C1 segment of cervical spinal cord (tissue), 14 donors: ENCODE measurements around the gene LRRC8E.

Experiments used
- DNase-seq, 14 donors: peaks; one replicate each; lab custom pipeline; 2025; lab: John Stamatoyannopoulos, UW

LRRC8E gene

DNA sequence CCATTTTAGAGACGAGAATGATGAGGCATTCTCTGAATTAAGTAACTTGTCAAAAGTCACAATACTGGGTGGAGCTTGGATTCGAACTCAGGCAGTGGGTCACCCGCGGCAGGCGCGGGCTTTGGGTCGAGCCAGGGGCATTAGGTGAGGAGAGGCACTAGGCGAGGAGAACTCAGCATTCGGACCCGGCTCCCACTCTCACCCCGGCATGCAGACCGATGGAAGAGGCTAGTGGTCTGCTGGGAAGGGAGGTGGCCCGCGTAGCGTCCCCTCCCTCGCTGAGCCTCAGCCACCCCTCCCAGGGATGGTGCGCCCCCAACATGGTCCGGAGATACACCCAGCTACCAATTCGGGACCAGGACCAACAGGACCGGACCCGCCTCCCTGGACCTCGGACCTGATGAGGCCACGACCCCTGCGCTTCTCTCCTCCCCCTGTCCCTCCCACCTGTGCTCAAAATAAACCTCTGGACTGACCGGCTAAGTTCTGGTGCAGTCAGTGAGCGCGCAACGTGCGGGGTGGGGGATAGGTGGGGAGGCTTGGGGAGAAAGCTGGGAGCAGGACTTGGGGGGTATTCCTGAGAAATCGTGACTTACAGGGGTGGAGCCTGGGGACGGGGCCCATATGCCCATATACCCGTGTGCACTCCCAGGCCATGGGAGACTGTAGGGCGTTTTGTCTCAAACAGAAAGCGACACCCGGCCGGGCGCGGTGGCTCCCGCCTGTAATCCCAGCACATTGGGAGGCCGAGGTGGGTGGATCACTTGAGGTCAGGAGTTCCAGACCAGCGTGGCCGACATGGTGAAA, 30.5 kb downstream of the LRRC8E start:
- DNase-seq: peak in 1 of 14 donors; percentile 23

DNA sequence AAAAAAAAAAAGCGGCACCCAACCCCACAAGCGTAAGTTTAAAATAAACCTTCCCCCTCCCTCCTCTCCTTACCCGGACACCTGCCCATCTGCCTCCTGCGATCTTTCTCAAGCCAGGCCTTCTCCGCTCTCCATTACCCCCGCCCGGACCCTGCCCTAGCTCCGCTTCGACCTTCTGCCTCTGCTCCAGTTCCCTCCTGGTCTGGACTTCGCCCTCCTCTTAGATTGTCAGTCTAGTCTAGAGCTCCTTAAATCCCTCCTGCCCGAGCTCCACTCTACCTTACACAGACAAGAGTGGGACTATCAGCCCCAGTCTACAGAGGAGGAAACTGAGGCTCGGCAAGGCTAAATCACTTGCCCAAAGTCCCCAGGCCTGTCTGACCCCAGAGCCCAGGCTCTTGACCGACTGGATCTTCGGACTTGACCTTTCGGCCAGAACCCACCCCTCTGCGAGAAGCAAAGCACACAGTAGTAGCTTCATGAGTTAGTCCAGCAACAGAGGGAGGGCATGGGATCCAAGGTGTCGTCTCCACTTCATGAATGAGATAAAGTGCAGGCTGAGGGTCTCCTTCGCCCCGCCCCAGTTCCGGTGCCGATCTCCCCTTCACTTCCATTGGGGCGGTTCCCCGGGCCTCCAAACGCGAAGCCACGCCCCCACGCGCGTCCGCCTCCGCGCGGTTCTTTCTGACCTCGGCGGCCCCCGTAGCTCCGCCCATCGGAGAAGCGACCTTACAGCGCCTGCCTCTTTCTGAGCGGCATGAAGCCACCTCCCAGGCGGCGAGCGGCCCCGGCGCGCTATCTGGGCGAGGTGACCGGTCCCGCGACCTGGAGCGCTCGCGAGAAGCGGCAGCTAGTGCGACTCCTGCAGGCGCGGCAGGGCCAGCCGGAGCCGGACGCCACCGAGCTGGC, 31.6 kb downstream of the LRRC8E start, which contains the start of gene SNAPC2:
SNAPC2 (plus strand) TSS at position 729 of the 909 bp plus-strand sequence; CDS start at position 758, 29 bp downstream.
- peak; percentile 78 to 98 (median 95) for DNase-seq

DNA sequence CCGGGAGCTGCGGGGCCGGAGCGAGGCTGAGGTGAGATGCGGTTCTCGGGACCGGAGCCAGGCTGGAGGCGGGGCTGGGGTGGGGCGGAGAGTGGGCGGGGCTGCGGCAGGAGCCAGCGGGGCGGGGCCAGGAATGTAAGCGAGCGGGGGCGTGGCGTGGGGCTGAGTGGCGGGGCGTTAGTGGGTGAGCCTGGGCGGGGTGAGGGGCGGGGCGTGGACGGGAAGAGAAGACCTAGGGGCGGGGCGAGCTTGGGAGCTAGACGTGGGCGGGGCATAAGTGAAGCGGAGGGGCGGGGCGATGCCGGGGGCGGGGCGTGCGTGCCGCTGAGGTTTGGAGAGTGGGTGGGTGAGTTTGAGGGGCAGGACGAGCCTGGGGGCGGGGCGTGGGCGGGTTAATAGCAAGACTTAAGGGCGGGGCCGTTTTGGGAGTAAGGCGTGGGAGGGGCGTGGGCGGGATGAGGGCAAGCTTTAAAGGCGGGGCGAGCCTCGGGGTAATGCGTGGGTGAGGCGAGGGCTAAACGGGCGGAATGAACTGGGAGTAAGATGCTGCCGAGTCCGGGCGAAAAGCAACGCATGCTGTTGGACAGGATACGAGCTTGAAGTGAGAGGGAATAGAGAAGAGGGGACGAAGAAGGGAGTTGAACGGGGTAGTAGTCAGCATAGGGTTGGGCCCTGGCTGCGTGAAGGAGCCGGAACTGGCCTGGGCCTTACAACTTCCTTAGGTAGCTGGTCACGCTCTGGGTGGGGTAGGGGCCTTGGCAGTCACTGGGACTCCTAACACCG, 32.4 kb downstream of the LRRC8E start:
- peak; percentile 78 to 98 (median 96) for DNase-seq

DNA sequence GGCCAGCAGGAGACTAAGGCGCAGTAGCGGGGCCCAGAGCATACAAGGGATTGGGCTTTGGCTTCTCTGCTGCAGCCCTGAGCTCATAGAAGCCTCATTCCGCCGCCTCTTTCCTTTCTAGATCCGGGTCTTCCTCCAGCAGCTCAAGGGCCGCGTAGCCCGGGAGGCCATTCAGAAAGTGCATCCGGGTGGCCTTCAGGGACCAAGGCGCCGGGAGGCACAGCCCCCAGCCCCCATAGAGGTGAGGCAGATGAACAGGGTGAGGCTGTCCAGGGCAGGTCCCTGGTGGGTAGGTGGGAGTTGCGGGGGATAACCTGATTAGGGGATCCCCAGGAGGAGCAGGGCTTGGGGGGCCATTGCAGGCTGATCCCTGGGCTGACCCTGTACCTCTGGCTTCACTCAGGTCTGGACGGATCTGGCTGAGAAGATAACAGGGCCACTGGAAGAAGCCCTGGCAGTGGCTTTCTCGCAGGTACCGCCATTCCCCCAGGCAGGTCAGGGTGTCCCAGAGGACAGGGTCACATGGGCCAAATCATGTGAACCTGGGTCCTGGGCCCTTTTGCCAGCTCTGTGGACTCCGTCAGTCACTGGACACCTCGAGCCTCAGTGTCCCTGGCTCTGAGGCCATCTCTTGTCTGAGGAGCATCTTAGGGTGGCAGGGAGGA, 33.1 kb downstream of the LRRC8E start:
- DNase-seq: peak in 1 of 14 donors; percentile 52

DNA sequence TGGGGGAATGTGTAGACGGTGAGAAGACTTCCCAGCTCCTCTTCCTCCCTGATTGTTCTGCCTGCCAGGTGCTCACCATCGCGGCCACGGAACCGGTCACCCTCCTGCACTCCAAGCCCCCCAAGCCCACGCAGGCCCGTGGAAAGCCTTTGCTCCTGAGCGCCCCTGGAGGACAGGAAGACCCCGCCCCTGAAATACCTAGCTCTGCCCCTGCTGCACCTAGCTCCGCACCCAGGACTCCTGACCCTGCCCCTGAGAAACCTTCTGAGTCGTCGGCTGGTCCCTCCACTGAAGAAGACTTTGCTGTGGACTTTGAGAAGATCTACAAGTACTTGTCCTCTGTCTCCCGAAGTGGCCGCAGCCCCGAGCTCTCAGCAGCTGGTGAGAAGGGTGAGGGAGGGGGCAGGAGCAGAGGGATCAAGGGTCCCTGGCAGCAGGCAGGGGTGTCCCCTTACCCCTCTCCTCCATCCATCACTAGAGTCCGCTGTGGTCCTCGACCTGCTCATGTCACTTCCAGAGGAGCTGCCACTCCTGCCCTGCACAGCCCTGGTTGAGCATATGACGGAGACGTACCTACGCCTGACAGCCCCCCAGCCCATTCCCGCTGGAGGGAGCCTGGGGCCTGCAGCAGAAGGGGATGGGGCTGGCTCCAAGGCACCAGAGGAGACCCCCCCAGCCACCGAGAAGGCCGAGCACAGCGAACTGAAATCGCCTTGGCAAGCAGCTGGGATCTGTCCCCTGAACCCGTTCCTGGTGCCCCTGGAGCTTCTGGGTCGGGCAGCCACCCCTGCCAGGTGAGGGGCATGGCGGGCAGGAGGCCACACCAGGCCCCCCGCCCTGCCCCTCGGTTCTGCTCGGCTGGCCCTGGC, 33.9 kb downstream of the LRRC8E start:
- no peak for DNase-seq

DNA sequence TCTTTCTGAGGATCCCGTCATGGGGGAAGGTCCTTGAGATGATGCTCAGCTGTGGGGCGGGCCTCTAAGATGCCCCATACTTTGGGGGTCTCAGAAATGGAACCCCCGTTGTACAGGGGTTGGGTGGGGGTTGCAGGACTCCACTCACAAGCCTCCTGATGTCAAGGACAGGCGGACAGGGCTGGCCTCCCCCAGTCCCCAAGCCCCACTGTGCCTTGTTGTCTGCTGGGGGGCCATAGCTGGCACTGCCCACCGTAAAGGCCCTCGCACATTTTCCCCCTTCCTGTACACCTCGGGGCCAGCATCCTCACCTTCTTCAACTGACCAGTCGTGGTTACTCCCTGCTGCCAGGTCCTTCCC, 34.5 kb downstream of the LRRC8E start:
- no peak for DNase-seq

DNA sequence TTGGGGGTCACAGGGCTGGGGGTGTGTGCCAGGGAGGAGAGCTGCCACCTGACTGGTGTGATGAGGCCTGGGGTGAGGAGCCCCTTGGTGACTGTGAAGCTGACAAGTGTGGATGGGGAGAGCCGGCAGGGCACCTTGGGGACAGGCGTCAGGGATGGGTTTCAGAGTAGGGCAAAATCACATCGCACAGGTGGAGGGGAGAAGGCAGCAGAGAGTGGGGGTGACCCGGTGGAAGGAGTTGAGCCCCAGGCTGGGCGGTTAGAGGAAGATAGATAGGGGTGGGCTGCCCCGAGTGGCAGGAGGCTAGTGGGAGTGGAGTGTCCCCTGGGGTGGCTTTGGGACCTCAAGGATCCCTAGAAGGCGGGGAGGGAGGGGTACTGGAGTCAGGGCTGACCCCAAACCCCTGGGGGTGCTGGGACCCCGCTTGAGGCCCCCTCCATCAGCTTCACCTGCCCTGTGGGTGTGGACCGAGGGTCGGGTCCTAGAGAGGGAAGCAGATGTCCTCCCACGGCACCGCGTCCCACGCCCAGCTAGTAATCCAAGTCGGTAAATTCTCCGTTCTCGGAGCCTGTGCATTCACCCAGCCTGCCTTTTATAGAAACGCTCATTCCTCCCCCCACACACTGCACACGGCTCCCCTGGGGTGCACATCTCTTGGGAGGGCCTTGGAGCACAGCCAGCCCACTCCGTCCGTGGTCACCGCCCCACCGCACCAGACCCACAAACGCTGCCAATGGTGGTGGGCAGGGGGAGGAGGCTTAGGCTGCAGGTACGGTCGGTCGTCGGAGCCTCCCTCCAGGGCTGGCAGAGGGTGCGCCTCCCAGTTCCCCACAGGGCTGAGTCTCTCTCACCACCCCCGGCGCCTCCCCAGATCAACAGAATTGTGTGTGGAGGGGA, 35.2 kb downstream of the LRRC8E start:
- no peak for DNase-seq

DNA sequence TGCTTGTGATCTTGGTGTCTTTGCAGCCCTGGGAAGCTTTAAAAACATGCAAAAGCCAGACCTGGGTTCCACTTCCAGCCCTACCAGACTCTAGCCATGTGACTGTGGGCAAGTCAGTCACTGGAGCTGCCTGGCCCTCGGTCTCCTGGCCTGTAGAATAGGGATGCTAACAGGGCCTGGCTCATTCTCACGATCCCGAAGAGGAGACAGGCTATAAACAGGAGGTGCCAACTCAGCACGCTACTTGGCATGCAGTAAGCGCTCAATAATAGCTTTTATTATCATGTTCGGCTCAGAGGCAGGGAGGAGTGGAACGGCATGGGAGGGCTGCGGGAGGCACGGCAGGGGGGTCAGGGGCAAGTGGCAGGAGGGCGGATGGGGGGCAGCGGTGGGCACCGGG, 35.9 kb downstream of the LRRC8E start:
- DNase-seq: no peak

DNA sequence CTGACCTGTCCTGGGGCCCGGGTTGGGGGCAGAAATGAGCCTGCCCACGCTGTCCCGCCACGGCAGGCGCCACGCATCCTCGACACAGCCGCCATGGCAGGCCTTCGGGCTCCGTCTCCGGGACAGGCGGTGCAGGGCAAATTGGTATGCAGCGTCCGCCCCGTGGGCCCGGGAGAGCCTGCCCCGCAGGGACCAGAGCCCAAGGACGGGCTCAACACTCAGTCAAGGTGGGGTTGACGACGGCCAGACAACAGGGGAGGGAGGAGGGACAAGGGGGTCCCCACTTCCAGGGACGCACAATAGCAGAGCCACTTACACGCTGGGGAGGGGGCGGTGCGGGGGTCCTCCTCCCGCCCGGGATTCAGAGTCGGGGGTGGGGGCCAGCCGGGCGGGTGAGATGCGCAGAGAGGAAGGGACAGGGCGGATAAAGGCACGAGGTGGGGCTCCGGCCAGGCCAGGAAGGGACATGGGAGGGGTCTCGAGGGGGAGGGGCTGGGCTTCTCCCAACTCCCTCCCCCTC, 36.4 kb downstream of the LRRC8E start:
- DNase-seq: no peak

DNA sequence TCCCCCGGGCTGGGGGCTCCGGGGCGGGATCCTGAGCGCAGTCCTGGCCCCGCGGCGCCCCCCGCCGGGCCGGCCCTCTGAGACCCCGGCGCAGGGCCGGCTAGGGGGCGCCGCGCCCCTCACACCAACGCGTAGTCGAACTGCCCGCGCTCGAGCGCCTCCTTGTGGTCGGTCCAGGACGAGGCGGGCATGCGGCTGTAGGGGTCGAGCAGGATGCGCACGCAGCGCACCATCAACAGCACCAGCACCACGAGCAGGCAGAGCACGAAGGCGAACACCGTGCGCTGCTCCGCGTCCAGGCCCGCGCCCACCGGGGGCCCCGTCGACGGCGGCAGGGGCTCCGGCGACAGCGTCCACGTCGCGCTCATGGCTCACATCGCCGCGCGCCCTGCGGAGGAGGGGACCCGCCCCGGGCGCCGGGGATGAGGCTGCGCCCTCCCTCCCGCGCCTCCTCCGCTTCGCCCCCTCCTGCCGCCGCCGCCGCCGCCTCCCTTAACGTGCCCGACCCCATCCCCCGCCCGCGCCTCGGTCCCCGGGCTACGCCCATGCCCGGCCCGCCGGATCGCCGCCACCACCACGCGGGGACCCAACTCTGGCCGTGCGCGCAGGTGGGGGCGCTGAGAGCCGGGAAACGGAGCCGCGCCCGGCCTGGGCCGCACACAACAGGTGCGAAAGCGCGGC, 37.0 kb downstream of the LRRC8E start:
- peak in 3 of 14 donors; percentile 8 to 24 (median 11) for DNase-seq

DNA sequence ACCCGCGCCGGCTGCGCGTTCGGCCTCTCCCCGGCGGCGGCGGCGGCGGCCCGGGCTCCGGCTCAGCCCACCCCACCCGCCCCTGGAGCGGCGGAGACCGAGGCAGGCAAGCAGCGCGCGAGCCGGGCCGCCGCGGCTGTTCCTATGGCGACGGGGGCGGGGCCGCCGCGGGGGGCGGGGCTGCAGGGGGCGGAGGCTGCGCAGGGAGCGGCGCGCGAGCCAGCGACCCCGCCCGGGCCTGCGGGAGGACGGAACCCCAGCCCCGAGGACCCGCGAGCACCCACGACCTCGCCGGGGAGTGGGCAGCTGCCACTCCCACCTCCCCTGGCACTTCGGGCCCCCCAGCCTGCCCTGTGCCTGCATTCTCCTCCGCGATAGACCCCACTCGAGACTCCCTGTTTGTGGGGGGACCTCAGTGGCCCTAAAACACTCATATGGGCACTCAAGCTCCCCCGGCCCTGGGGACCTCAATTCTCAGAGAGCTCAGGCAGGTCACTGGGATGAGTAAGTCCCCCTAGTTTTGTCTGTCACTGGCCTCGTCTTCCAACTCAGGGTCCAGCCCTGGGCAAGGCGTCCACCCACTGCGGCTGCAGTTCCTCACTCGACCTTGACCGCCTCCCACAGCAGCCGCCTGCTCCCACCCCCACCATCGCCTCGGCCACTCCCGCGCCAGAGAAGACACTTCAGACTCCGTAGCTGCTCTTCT, 37.9 kb downstream of the LRRC8E start, which contains the start of gene CTXN1:
CTXN1 (minus strand) TSS at position 115 of the 706 bp plus-strand sequence. CDS start 597 bp downstream, outside the sequence.
- DNase-seq: peak in 6 of 14 donors; percentile 3 to 56 (median 18)

DNA sequence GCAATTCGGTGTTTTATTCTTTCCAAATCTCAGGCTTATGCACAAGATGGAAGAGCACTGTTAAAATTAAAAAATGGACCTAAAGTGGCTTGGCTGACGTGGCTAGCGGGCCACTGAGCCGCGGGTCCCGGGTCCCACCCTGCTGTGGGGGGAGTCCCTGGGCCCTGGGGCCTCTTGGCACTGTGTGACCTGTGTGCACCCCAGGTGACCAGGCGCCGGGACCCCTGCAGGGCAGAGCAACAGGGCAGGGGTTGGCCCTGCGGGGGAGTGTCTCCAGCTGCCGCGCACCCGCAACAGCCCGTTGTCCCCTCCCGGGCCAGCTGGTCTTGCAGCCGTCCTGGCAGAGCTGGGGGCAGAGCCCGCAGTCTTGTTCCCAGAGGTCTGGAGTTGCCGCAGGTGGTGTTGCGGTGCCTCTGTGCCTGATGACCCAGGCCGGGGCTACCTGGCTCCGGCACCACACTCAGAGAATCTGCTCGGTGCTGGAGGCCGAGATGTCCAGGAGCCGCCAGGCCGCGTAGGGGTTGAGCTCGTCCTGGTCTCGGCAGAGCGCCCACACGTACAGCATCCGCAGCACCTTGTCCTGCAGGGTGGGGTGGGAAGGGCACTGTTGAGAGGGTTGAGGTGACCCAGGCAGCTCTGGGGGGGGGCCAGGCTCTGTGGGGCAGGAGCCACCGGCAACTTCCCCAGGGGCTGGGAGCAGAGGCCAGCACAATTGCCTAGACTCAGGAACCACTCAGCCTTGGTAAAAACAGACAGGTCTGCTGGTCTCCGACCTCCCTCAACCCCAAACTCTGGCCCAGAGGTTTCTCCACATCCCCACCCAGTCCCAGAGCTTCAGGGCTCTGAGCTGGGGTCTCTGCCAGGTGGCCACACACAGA, 38.7 kb downstream of the LRRC8E start:
- no peak for DNase-seq

DNA sequence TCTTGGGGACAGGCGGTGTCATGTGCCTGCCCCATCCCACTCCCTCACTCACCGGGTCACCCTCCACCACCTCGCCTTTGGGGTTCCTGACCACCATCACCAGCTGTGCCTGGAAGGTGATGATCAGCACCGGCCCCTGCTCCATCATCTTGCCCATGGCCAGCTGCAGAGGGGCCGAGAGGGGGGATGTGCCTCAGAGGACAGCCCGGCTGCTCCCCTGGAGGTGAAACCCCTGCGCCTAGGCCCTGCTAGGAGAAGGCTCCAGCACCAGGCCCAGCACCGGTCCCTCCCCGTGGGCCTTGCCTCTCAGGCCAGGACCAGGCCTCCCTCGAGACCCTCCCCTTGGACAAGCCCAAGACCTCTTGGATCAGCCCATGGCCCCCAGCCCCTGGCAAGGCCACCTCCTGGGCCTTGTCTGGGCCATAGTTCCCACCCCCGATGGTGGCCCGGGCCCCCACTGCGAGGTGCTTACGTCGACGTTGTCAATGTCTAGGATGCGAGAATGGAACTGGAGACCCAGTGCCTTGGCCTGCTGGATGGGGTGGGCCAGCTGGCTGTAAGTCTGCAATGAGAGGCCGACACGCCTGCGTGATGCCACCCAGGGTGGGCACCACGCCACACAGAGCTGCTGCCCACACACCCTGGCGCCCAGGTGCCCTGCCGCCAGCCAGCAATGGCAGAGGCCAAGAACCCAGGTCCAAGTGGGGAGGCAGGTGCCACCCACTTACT, 39.5 kb downstream of the LRRC8E start:
- DNase-seq: no peak

DNA sequence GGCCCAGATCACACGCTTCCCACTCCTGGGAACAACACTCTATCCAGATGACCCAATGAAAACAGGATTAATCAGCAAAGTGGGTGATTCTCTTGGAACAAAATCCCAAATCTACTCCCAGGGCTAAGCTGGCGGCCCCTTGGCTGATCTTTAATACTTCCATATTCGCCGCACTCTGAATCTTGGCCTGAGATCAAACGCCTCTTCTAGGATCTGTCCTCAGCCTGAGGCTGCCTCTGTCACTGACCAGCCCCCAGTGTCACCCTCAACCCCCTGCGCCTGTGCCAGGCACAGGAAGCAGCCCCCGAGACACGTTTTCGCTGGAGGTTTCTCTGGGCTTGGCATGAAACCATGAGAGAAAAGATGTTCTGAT, 40.0 kb downstream of the LRRC8E start:
- DNase-seq: no peak

DNA sequence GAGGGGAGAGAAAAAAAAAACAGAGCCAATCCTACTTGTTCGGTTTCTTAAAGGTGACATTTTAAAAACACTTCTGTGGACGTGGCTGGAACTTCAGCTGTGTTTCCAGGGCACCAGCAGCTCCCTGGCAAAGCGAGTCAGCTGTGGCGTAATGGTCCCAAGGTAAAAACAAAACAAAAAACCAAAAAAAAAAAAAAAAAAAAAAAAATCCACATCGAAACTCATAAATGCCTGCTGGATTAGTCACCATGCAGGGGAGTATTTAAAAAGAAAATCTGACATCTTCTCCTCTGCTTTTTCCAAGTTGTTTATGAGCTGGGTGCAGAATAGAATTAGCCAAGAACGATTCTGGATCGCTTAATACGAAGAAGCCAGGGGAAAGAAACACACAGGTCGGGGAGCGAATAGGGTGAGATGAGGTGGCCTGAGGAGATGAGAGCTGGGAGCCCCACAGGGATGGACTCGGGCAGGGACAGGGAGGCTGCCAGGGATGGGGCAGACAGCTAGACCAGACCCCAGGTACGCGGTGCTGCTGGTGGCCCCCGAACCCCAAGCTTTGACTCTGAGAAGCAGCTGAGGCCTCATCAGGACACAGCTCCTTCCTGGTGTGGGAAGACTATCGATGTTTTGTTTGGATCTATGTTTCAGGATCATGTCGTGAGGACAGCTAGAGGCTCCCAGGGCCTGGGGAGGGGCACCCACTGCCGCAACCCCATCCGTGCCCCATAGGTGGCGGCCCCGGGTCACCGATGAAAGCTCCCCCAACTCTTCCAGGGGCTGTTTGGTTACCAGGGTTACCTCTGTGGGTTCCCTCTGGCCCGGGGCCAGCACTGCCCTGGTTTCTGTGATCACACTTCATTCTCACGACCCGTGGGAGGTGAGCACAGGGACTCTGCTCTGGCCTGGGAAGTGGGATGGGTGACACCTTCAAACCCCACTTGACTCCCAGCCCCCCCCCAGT, 40.7 kb downstream of the LRRC8E start:
- DNase-seq: no peak
